SK-N-SH (cell line): Measurements from ENCODE around the gene USP28. TPM values are rescaled to one million over a fixed set of nuclear protein-coding genes. Genes with fewer than 3 reads are reported as not detected.

ENCODE experiments used
- CTCF ChIA-PET: fragments of 300-600, 350-600 bp; formaldehyde crosslinking; extraction: SDS; loops from one replicate; lab custom pipeline; 2021; lab: Yijun Ruan, JAX
- POLR2A ChIA-PET: fragments of 350-600 bp; sonication (Branson Sonifier 250); formaldehyde crosslinking; extraction: SDS; loops from one replicate; lab custom pipeline; 2020; ENCODE audit warnings: antibody characterized with exemption, inconsistent platforms; lab: Yijun Ruan, JAX
- DNase-seq: peaks from one replicate; pipeline ENCODE4 v3.0.0; 2012
- H2AFZ ChIP-seq: fragments of 200-600 bp; sonication (generic); 2 replicates; pipeline ENCODE4 v1.8.1; 2016; ENCODE audit warnings: antibody characterized with exemption, mild to moderate bottlenecking, low read depth
- H3F3A ChIP-seq: fragments of 200-600 bp; sonication (generic); replicated peaks from 2 replicates; pipeline ENCODE3; 2016; ENCODE audit warnings: antibody characterized with exemption, mild to moderate bottlenecking; ENCODE audit not compliant: insufficient read depth
- H3K27ac ChIP-seq, 2 experiments: fragments of 200-500 bp in 1 of 2; fragments of 200-600 bp in 1 of 2; sonication (Bioruptor generic) in 1 of 2; sonication (generic), shearing (Covaris generic) in 1 of 2; 2 replicates each; pipeline versions ENCODE4 v1.5.1 to v1.6.1; 2014 to 2016; ENCODE audit warnings: low read depth in 2 of 2, inconsistent platforms in 1 of 2, low read length in 1 of 2, mild to moderate bottlenecking in 1 of 2, mixed read lengths in 1 of 2
- H3K27me3 ChIP-seq: fragments of 200-600 bp; sonication (generic), shearing (Covaris generic); 2 replicates; pipeline ENCODE4 v1.6.1; 2016; ENCODE audit warnings: mixed run types; ENCODE audit not compliant: insufficient read depth
- H3K36me3 ChIP-seq, 2 experiments: fragments of 200-500 bp in 1 of 2; fragments of 200-600 bp in 1 of 2; sonication (Bioruptor generic) in 1 of 2; sonication (generic) in 1 of 2; replicated peaks in 1 of 2; 2 replicates each; pipeline versions ENCODE3 to v1.5.1; 2014 to 2016; ENCODE audit warnings: low read length in 1 of 2, mild to moderate bottlenecking in 1 of 2; ENCODE audit not compliant: insufficient read depth in 2 of 2, control insufficient read depth in 1 of 2
- H3K4me1 ChIP-seq, 2 experiments: fragments of 200-500 bp in 1 of 2; fragments of 200-600 bp in 1 of 2; sonication (Bioruptor generic) in 1 of 2; sonication (generic), shearing (Covaris generic) in 1 of 2; 2 replicates each; pipeline versions ENCODE4 v1.5.1 to v1.6.1; 2014 to 2016; ENCODE audit warnings: low read depth in 1 of 2, low read length in 1 of 2, mixed run types in 1 of 2; ENCODE audit not compliant: insufficient read depth in 2 of 2, control insufficient read depth in 1 of 2
- H3K4me2 ChIP-seq: fragments of 200-600 bp; sonication (generic), shearing (Covaris generic); 2 replicates; pipeline ENCODE4 v1.6.1; 2017; ENCODE audit warnings: mixed run types
- H3K4me3 ChIP-seq, 2 experiments: fragments of 200-500 bp in 1 of 2; fragments of 200-600 bp in 1 of 2; sonication (Bioruptor generic) in 1 of 2; sonication (generic), shearing (Covaris generic) in 1 of 2; 2 replicates each; pipeline versions ENCODE4 v1.5.1 to v1.8.1; 2014 to 2016; ENCODE audit warnings: low read depth in 2 of 2, inconsistent platforms in 1 of 2, low read length in 1 of 2, mild to moderate bottlenecking in 1 of 2, mixed read lengths in 1 of 2, moderate library complexity in 1 of 2
- H3K79me2 ChIP-seq: fragments of 200-600 bp; sonication (generic); 2 replicates; pipeline ENCODE4 v1.8.1; 2017; ENCODE audit warnings: mild to moderate bottlenecking; ENCODE audit not compliant: insufficient read depth
- H3K9ac ChIP-seq: fragments of 200-600 bp; sonication (generic); 2 replicates; pipeline ENCODE4 v1.6.1; 2017; ENCODE audit warnings: mixed run types
- H3K9me2 ChIP-seq: fragments of 200-600 bp; sonication (generic); 2 replicates; pipeline ENCODE4 v1.6.1; 2017; ENCODE audit warnings: mixed run types
- H3K9me3 ChIP-seq: fragments of 200-600 bp; sonication (generic); 2 replicates; pipeline ENCODE4 v1.6.1; 2017; ENCODE audit warnings: mixed run types, mild to moderate bottlenecking, moderate library complexity
- H4K20me1 ChIP-seq: fragments of 200-600 bp; sonication (generic); 2 replicates; pipeline ENCODE4 v1.6.1; 2017; ENCODE audit warnings: mild to moderate bottlenecking, mixed run types; ENCODE audit not compliant: insufficient read depth
- CHD2 ChIP-seq: fragments of 150-350 bp; IDR thresholded peaks from 2 replicates; pipeline ENCODE4 v1.6.1; 2018; ENCODE audit warnings: low read length; ENCODE audit not compliant: partially characterized antibody
- ELF1 ChIP-seq: IDR thresholded peaks from 2 replicates; pipeline ENCODE4 v1.4.0; 2012
- FOSL2 ChIP-seq: IDR thresholded peaks from 2 replicates; pipeline ENCODE4 v1.4.0; 2012; ENCODE audit warnings: low read depth, mild to moderate bottlenecking, moderate library complexity, borderline replicate concordance
- FOXJ3 ChIP-seq: sonication (generic); formaldehyde crosslinking; IDR thresholded peaks from 2 replicates; pipeline ENCODE4 v1.5.1; 2020; ENCODE audit warnings: mild to moderate bottlenecking, missing genetic modification reagents
- FOXM1 ChIP-seq: IDR thresholded peaks from 2 replicates; pipeline ENCODE4 v1.4.0; 2012; ENCODE audit warnings: low read depth, mild to moderate bottlenecking
- GABPA ChIP-seq: IDR thresholded peaks from 2 replicates; pipeline ENCODE4 v1.4.0; 2012; ENCODE audit warnings: low read depth, mild to moderate bottlenecking
- GATA2 ChIP-seq: sonication (generic); formaldehyde crosslinking; IDR thresholded peaks from 2 replicates; pipeline ENCODE4 v1.5.0; 2020; ENCODE audit warnings: mild to moderate bottlenecking, missing genetic modification reagents
- MEF2A ChIP-seq: IDR thresholded peaks from 2 replicates; pipeline ENCODE4 v1.4.0; 2012; ENCODE audit warnings: low read depth, borderline replicate concordance
- RAD21 ChIP-seq: IDR thresholded peaks from 2 replicates; pipeline ENCODE4 v1.6.1; 2012; ENCODE audit warnings: mild to moderate bottlenecking, low read length
- RCOR1 ChIP-seq: fragments of 150-350 bp; IDR thresholded peaks from 2 replicates; pipeline ENCODE4 v1.6.1; 2017; ENCODE audit warnings: antibody characterized with exemption, low read length
- RFX5 ChIP-seq: IDR thresholded peaks from 2 replicates; pipeline ENCODE4 v1.6.1; 2012; ENCODE audit warnings: mild to moderate bottlenecking, improper control_type of control experiment, low read length
- RXRA ChIP-seq: IDR thresholded peaks from 2 replicates; pipeline ENCODE4 v1.4.0; 2012; ENCODE audit warnings: low read depth, mild to moderate bottlenecking, borderline replicate concordance
- SMC3 ChIP-seq: IDR thresholded peaks from 2 replicates; pipeline ENCODE4 v1.6.1; 2012; ENCODE audit warnings: low read depth, low read length, improper control_type of control experiment
- TAF1 ChIP-seq: IDR thresholded peaks from 2 replicates; pipeline ENCODE4 v1.6.1; 2012; ENCODE audit warnings: low read depth, mild to moderate bottlenecking, low read length, moderate library complexity, borderline replicate concordance
- TCF12 ChIP-seq: IDR thresholded peaks from 2 replicates; pipeline ENCODE4 v1.4.0; 2012
- YY1 ChIP-seq: IDR thresholded peaks from 2 replicates; pipeline ENCODE4 v1.4.0; 2012; ENCODE audit warnings: low read depth, mild to moderate bottlenecking
- WGBS: methylation state at CpG from one replicate; pipeline ENCODE4 v1.1.6; 2017; ENCODE audit warnings: low lambda C conversion rate; 5-methylcytosine and 5-hydroxymethylcytosine counted together
- polyA plus RNA-seq, 3 experiments: library from polyadenylated mRNA; depleted of rRNA; stranded (reverse); fragments of >200 nt; gene quantifications; 2 replicates each; pipeline ENCODE4 v1.2.3, GENCODE V29; 2012
- TF ChIP-seq, protein P1 (sequence below): fragments of 150-350 bp; IDR thresholded peaks from 2 replicates; pipeline ENCODE4 v1.6.1; 2016; ENCODE audit warnings: mild to moderate bottlenecking, low read depth, low read length
- TF ChIP-seq, protein P2 (sequence below): IDR thresholded peaks from 2 replicates; pipeline ENCODE4 v1.4.0; 2012; ENCODE audit warnings: low read depth, borderline replicate concordance
- TF ChIP-seq, protein P3 (sequence below): IDR thresholded peaks from 2 replicates; pipeline ENCODE4 v1.6.1; 2012; ENCODE audit warnings: mild to moderate bottlenecking, low read depth, low read length, moderate library complexity
- TF ChIP-seq, protein P4 (sequence below): fragments of 200-600 bp; sonication (generic); IDR thresholded peaks from 2 replicates; pipeline ENCODE4 v1.6.1; 2017; ENCODE audit warnings: antibody characterized with exemption, mild to moderate bottlenecking, moderate library complexity

Gene USP28
- polyA plus RNA-seq, 1 of the 3 experiments (the other 2 are of a cell fraction), result 20.0 TPM

GRCh38 chr11:113908098-113908497, 32.7 kb upstream of the USP28 start:
- no peaks in the 10 kb centered on the region; a peak in 2 of 4 replicates for H3K4me1 ChIP-seq
- no peaks in the 10 kb centered on the region; the same call in 1 of the 2 replicates for H3K27me3 ChIP-seq
- H3K27ac ChIP-seq, result no peak overlapping the region
- POLR2A ChIA-PET, result no interaction called here
- H3K9ac ChIP-seq, result no peak overlapping the region
- TF ChIP-seq RXRA (no peak), FOXJ3 (CRISPR knock-in tag) (no peak), ELF1 (no peak), SMC3 (no peak), GABPA (no peak)
- no peaks in the 10 kb centered on the region for H4K20me1 ChIP-seq
- H3K4me2 ChIP-seq, result no peak overlapping the region
- no peak overlapping the region for H2AFZ ChIP-seq
- no peaks in the 10 kb centered on the region for H3K36me3 ChIP-seq
- DNase-seq, result no peak
- CTCF ChIA-PET, result interaction anchor here (5.1 to 6.4 kb wide), 3 partner anchors 12 to 353 kb away, joined by 17 to 61 read pairs (median 56); no protein-coding TSS in a partner anchor
- H3K4me3 ChIP-seq, result no peak overlapping the region
- WGBS, result 56% methylated on average over 9 of the region's 9 CpGs
- H3F3A ChIP-seq, result no peaks in the 10 kb centered on the region
- no peaks in the 10 kb centered on the region for H3K9me3 ChIP-seq
- H3K9me2 ChIP-seq, result no peaks in the 10 kb centered on the region
- H3K79me2 ChIP-seq, result no peaks in the 10 kb centered on the region

- WGBS, result 36% methylated on average over 8 of the region's 8 CpGs
- TF ChIP-seq RCOR1 (no peak), TAF1 (no peak), YY1 (no peak), FOSL2 (no peak), TCF12 (no peak), RXRA (no peak), SMC3 (no peak), FOXJ3 (CRISPR knock-in tag) (no peak), RFX5 (no peak), FOXM1 (no peak), MEF2A (no peak), RAD21 (no peak), GATA2 (CRISPR knock-in tag) (no peak), CHD2 (no peak)
- TF ChIP-seq, protein P1, sequence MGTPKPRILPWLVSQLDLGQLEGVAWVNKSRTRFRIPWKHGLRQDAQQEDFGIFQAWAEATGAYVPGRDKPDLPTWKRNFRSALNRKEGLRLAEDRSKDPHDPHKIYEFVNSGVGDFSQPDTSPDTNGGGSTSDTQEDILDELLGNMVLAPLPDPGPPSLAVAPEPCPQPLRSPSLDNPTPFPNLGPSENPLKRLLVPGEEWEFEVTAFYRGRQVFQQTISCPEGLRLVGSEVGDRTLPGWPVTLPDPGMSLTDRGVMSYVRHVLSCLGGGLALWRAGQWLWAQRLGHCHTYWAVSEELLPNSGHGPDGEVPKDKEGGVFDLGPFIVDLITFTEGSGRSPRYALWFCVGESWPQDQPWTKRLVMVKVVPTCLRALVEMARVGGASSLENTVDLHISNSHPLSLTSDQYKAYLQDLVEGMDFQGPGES, result no peak
- TF ChIP-seq, protein P2, sequence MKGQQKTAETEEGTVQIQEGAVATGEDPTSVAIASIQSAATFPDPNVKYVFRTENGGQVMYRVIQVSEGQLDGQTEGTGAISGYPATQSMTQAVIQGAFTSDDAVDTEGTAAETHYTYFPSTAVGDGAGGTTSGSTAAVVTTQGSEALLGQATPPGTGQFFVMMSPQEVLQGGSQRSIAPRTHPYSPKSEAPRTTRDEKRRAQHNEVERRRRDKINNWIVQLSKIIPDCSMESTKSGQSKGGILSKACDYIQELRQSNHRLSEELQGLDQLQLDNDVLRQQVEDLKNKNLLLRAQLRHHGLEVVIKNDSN, result no peak
- TF ChIP-seq, protein P3, sequence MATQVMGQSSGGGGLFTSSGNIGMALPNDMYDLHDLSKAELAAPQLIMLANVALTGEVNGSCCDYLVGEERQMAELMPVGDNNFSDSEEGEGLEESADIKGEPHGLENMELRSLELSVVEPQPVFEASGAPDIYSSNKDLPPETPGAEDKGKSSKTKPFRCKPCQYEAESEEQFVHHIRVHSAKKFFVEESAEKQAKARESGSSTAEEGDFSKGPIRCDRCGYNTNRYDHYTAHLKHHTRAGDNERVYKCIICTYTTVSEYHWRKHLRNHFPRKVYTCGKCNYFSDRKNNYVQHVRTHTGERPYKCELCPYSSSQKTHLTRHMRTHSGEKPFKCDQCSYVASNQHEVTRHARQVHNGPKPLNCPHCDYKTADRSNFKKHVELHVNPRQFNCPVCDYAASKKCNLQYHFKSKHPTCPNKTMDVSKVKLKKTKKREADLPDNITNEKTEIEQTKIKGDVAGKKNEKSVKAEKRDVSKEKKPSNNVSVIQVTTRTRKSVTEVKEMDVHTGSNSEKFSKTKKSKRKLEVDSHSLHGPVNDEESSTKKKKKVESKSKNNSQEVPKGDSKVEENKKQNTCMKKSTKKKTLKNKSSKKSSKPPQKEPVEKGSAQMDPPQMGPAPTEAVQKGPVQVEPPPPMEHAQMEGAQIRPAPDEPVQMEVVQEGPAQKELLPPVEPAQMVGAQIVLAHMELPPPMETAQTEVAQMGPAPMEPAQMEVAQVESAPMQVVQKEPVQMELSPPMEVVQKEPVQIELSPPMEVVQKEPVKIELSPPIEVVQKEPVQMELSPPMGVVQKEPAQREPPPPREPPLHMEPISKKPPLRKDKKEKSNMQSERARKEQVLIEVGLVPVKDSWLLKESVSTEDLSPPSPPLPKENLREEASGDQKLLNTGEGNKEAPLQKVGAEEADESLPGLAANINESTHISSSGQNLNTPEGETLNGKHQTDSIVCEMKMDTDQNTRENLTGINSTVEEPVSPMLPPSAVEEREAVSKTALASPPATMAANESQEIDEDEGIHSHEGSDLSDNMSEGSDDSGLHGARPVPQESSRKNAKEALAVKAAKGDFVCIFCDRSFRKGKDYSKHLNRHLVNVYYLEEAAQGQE, result no peak
- TF ChIP-seq, protein P4, sequence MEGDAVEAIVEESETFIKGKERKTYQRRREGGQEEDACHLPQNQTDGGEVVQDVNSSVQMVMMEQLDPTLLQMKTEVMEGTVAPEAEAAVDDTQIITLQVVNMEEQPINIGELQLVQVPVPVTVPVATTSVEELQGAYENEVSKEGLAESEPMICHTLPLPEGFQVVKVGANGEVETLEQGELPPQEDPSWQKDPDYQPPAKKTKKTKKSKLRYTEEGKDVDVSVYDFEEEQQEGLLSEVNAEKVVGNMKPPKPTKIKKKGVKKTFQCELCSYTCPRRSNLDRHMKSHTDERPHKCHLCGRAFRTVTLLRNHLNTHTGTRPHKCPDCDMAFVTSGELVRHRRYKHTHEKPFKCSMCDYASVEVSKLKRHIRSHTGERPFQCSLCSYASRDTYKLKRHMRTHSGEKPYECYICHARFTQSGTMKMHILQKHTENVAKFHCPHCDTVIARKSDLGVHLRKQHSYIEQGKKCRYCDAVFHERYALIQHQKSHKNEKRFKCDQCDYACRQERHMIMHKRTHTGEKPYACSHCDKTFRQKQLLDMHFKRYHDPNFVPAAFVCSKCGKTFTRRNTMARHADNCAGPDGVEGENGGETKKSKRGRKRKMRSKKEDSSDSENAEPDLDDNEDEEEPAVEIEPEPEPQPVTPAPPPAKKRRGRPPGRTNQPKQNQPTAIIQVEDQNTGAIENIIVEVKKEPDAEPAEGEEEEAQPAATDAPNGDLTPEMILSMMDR, result no peak
- CTCF ChIA-PET, result interaction anchor here (1.2 to 6.4 kb wide), 5 partner anchors 10 to 354 kb away, joined by 3 to 61 read pairs (median 17); no protein-coding TSS in a partner anchor
- H3F3A ChIP-seq, result no peaks in the 10 kb centered on the region
- no peak overlapping the region for H3K4me2 ChIP-seq
- H3K9ac ChIP-seq, result no peak overlapping the region
- H3K9me2 ChIP-seq, result no peaks in the 10 kb centered on the region
- H3K27ac ChIP-seq, result no peak overlapping the region
- DNase-seq, result no peak
- POLR2A ChIA-PET, result no interaction called here
- no peaks in the 10 kb centered on the region; the same call in 1 of the 2 replicates for H3K27me3 ChIP-seq
- no peak overlapping the region for H3K4me3 ChIP-seq
- H4K20me1 ChIP-seq, result no peaks in the 10 kb centered on the region
- H3K4me1 ChIP-seq, result no peaks in the 10 kb centered on the region; a peak in 2 of 4 replicates
- H3K79me2 ChIP-seq, result no peaks in the 10 kb centered on the region
- no peaks in the 10 kb centered on the region for H3K9me3 ChIP-seq
- H2AFZ ChIP-seq, result no peak overlapping the region
- no peaks in the 10 kb centered on the region for H3K36me3 ChIP-seq
These were observed 32.3 kb upstream of the USP28 start for GRCh38 chr11:113907681-113908080.
